ENCODE results near the gene CROCC2. TPM values are rescaled to one million over a fixed set of nuclear protein-coding genes. Genes with fewer than 3 reads are reported as not detected.

CROCC2 gene
- total and polyA plus RNA-seq, 7 donors: 0.01 TPM; not detected in 6

- H3K27me3 ChIP-seq (ENCODE audit: insufficient read depth in 3 of 3, low read length in 2 of 3): no peaks in the 10 kb centered on the region
- intact Hi-C loops (cut with DNase I): loop anchor here in 1 of 2 donors (5.0 kb wide), 1 partner anchor 62 kb away; no protein-coding TSS in a partner anchor
- H3K36me3 ChIP-seq (ENCODE audit: insufficient read depth in 1 of 2, low read depth in 1 of 2): no peaks in the 10 kb centered on the region
- no peaks in the 10 kb centered on the region for H3K4me1 ChIP-seq
- TF ChIP-seq CTCF (IDR thresholded peaks at IDR 0.05): no peak
- WGBS, 3 donors: 87 to 89% (median 87%) methylated on average over 12 to 14 of the region's 14 CpGs
- no peaks in the 10 kb centered on the region for H3K9me3 ChIP-seq
- no peak overlapping the region for H3K27ac ChIP-seq
- H3K4me3 ChIP-seq: no peak overlapping the region
- DNase-seq: peak in 1 of 2 donors; percentile 41
- no peak for ATAC-seq
Measured at GRCh38 chr2:240925191-240925567, 19.0 kb downstream of the CROCC2 start.

GRCh38 chr2:240925568-240926515, 19.7 kb downstream of the CROCC2 start:
- intact Hi-C loops (cut with DNase I): loop anchor here in 1 of 2 donors (5.0 kb wide), 1 partner anchor 61 kb away; no protein-coding TSS in a partner anchor

GRCh38 chr2:240926516-240927389, 20.6 kb downstream of the CROCC2 start:
- intact Hi-C loops (cut with DNase I): loop anchor here in 1 of 2 donors (5.0 kb wide), 1 partner anchor 61 kb away; no protein-coding TSS in a partner anchor
- H3K4me3 ChIP-seq: no peak overlapping the region
- WGBS, 3 donors: 50 to 61% (median 56%) methylated on average over 38 of the region's 38 CpGs
- no peaks in the 10 kb centered on the region for H3K36me3 ChIP-seq (ENCODE audit: insufficient read depth in 1 of 2, low read depth in 1 of 2)
- H3K9me3 ChIP-seq: no peaks in the 10 kb centered on the region
- no peak overlapping the region for H3K27ac ChIP-seq
- no peak for TF ChIP-seq CTCF (IDR thresholded peaks at IDR 0.05)
- peak; percentile 23 to 68 for DNase-seq
- H3K27me3 ChIP-seq (ENCODE audit: insufficient read depth in 3 of 3, low read length in 2 of 3): peaks cover 0 to 10% (median 0%) of the 10 kb centered on the region in 3 donors
- peak in 3 of 4 donors; percentile 78 to 88 (median 82) for ATAC-seq
- H3K4me1 ChIP-seq: no peaks in the 10 kb centered on the region

More at GRCh38 chr2:240925568-240926515, 19.7 kb downstream of the CROCC2 start:
- DNase-seq: peak; percentile 6 to 47
- Histone ChIP-seq H3K36me3 (ENCODE audit: insufficient read depth in 1 of 2, low read depth in 1 of 2) (no peaks in the 10 kb centered on the region), H3K4me3 (no peak overlapping the region), H3K4me1 (no peaks in the 10 kb centered on the region), H3K9me3 (no peaks in the 10 kb centered on the region), H3K27ac (no peak overlapping the region), H3K27me3 (ENCODE audit: insufficient read depth in 3 of 3, low read length in 2 of 3) (peaks cover 0 to 2% (median 0%) of the 10 kb centered on the region in 3 donors)
- 82 to 91% (median 85%) methylated on average over 29 of the region's 29 CpGs for WGBS, 3 donors
- ATAC-seq: no peak
- TF ChIP-seq CTCF (IDR thresholded peaks at IDR 0.05): no peak

- no peak for TF ChIP-seq CTCF (IDR thresholded peaks at IDR 0.05)
- no peak overlapping the region for H3K4me3 ChIP-seq
- no peak for DNase-seq
- H3K36me3 ChIP-seq (ENCODE audit: insufficient read depth in 1 of 2, low read depth in 1 of 2): no peaks in the 10 kb centered on the region
- no peak overlapping the region for H3K27ac ChIP-seq
- intact Hi-C loops (cut with DNase I): loop anchor here in 1 of 2 donors (5.0 kb wide), 1 partner anchor 60 kb away; no protein-coding TSS in a partner anchor
- peaks cover 0 to 14% (median 3%) of the 10 kb centered on the region in 3 donors for H3K27me3 ChIP-seq (ENCODE audit: insufficient read depth in 3 of 3, low read length in 2 of 3)
- WGBS, 3 donors: 93 to 95% (median 94%) methylated on average over 7 of the region's 7 CpGs
- no peak for ATAC-seq
- no peaks in the 10 kb centered on the region for H3K4me1 ChIP-seq
- H3K9me3 ChIP-seq: no peaks in the 10 kb centered on the region
Measured at GRCh38 chr2:240927390-240927781, 21.2 kb downstream of the CROCC2 start.

Data from psoas muscle (tissue), 8 donors.